Measurements from ENCODE around the gene LRRC8D. TPM values are rescaled to one million over a fixed set of nuclear protein-coding genes. Genes with fewer than 3 reads are reported as not detected.

The LRRC8D gene
- total RNA-seq, 1 donor from 2014 or later, result 36.0 TPM

- H3K9me3 Mint-ChIP-seq, result no peaks in the 10 kb centered on the region
- H3K27me3 Mint-ChIP-seq, result no peaks in the 10 kb centered on the region
- peaks cover 4% of the 10 kb centered on the region for H3K4me1 Mint-ChIP-seq
- CTCF ChIA-PET, result no interaction called here
- no peak for TF ChIP-seq CTCF (IDR thresholded peaks at IDR 0.05)
- intact Hi-C loops (cut with micrococcal nuclease), result no loop called here
- H3K4me3 Mint-ChIP-seq, result no peak overlapping the region
- DNase-seq (no peak), ATAC-seq (ENCODE audit: low read depth) (no peak)
- H3K27ac Mint-ChIP-seq, result no peak overlapping the region
- POLR2A ChIA-PET, result no interaction called here
- H3K36me3 Mint-ChIP-seq (ENCODE audit: low read depth), result no peaks in the 10 kb centered on the region
Observed at GRCh38 chr1:89949991-89950624, 129.3 kb downstream of the LRRC8D start.

GRCh38 chr1:89950703-89951102 is 129.9 kb downstream of the LRRC8D start:
- ATAC-seq (ENCODE audit: low read depth) (no peak), DNase-seq (no peak)
- TF ChIP-seq CTCF (IDR thresholded peaks at IDR 0.05), result no peak
- intact Hi-C loops (cut with micrococcal nuclease), result no loop called here
- Mint-ChIP-seq H3K27me3 (no peaks in the 10 kb centered on the region), H3K36me3 (ENCODE audit: low read depth) (no peaks in the 10 kb centered on the region), H3K27ac (no peak overlapping the region), H3K4me3 (no peak overlapping the region), H3K4me1 (peaks cover 4% of the 10 kb centered on the region), H3K9me3 (no peaks in the 10 kb centered on the region)
- POLR2A ChIA-PET, result no interaction called here
- CTCF ChIA-PET, result no interaction called here

GRCh38 chr1:89951766-89952604 is 131.2 kb downstream of the LRRC8D start:
- DNase-seq (no peak), ATAC-seq (ENCODE audit: low read depth) (no peak)
- Mint-ChIP-seq H3K4me1 (peaks cover 6% of the 10 kb centered on the region), H3K27ac (no peak overlapping the region), H3K36me3 (ENCODE audit: low read depth) (no peaks in the 10 kb centered on the region), H3K4me3 (no peak overlapping the region), H3K9me3 (no peaks in the 10 kb centered on the region), H3K27me3 (no peaks in the 10 kb centered on the region)
- CTCF ChIA-PET, result no interaction called here
- no peak for TF ChIP-seq CTCF (IDR thresholded peaks at IDR 0.05)
- intact Hi-C loops (cut with micrococcal nuclease), result no loop called here
- POLR2A ChIA-PET, result no interaction called here

GRCh38 chr1:89952605-89953130 is 131.8 kb downstream of the LRRC8D start:
- ATAC-seq (ENCODE audit: low read depth) (no peak), DNase-seq (no peak)
- Mint-ChIP-seq H3K4me1 (peaks cover 9% of the 10 kb centered on the region), H3K36me3 (ENCODE audit: low read depth) (no peaks in the 10 kb centered on the region), H3K9me3 (no peaks in the 10 kb centered on the region), H3K27me3 (no peaks in the 10 kb centered on the region), H3K4me3 (no peak overlapping the region), H3K27ac (no peak overlapping the region)
- POLR2A ChIA-PET, result no interaction called here
- intact Hi-C loops (cut with micrococcal nuclease), result loop anchor here (1.0 kb wide), 1 partner anchor 148 kb away; no protein-coding TSS in a partner anchor
- TF ChIP-seq CTCF (IDR thresholded peaks at IDR 0.05), result no peak
- CTCF ChIA-PET, result no interaction called here

GRCh38 chr1:89953131-89953626 is 132.3 kb downstream of the LRRC8D start:
- ChIA-PET POLR2A (no interaction called here), CTCF (interaction anchor here (0.9 kb wide), 1 partner anchor 148 kb away, joined by 3 read pairs; no protein-coding TSS in a partner anchor)
- H3K4me3 Mint-ChIP-seq, result no peak overlapping the region
- peaks cover 9% of the 10 kb centered on the region for H3K4me1 Mint-ChIP-seq
- H3K27me3 Mint-ChIP-seq, result no peaks in the 10 kb centered on the region
- no peak overlapping the region for H3K27ac Mint-ChIP-seq
- DNase-seq (no peak), ATAC-seq (ENCODE audit: low read depth) (no peak)
- H3K36me3 Mint-ChIP-seq (ENCODE audit: low read depth), result no peaks in the 10 kb centered on the region
- H3K9me3 Mint-ChIP-seq, result no peaks in the 10 kb centered on the region
- intact Hi-C loops (cut with micrococcal nuclease), result loop anchor here (1.0 kb wide), 1 partner anchor 149 kb away; no protein-coding TSS in a partner anchor
- no peak for TF ChIP-seq CTCF (IDR thresholded peaks at IDR 0.05)

Measured in activated B cell treated with CpG ODN at 0.5 μM for 24 hours (primary cell).